Measurements from ENCODE around the gene TAF4.

DNA sequence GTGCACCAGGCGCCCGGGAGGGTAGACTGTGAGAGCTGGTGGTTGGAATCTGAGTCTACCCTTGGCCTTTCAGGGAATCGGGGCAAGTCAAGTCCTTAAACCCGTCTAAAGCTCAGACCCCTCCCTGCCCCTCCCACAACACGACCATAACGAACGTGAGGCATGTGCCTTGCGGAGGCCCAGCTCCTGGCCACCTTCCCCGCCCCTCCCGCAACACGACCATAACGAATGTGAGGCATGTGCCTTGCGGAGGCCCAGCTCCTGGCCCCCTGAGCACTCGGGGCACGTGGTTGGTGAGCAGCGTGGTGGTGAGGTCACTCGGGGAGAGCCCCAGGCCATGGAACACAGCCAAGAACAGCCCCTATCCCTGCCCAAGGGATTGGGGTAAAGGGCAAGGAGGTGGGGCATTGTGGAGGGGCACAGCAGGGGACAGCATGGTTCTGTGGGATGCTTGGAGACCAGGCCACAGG is 132.2 kb downstream of the TAF4 start:
- TF ChIP-seq POLR2A (IDR thresholded peaks at IDR 0.05; ENCODE audit: low read depth, low read length) (no peak), POLR2AphosphoS5 (IDR thresholded peaks at IDR 0.05; ENCODE audit: low read depth, low read length) (no peak)

Measured in GM12892 (cell line).